GM13977 (cell line): ENCODE measurements around the gene GMPR.

Experiments
- DNase-seq: peaks from one replicate; pipeline ENCODE4 v3.0.0; 2012; ENCODE audit warnings: low spot score
- CTCF ChIP-seq: IDR thresholded peaks from 2 replicates; pipeline ENCODE4 v1.5.1; 2012; ENCODE audit warnings: mild to moderate bottlenecking, control low read depth; ENCODE audit not compliant: insufficient read depth; ENCODE audit errors: extremely low read depth, missing control alignments
- in situ Hi-C: fragments of 300-500 bp; cut with MboI; formaldehyde crosslinking; loops from one replicate; pipeline ENCODE4 v1.12.0; 2022; ENCODE audit warnings: low sequenced_read_pairs, low pct_unique_long_range_greater_than_20kb, mixed read lengths, inconsistent platforms; ENCODE audit not compliant: unreplicated experiment

GMPR gene

GRCh38 chr6:16227048-16227562, 11.3 kb upstream of the GMPR start:
- DNase-seq: no peak
- in situ Hi-C loops: no loop called here
- no peak for TF ChIP-seq CTCF

- no peak for TF ChIP-seq CTCF
- DNase-seq: no peak
- in situ Hi-C loops: no loop called here
These were observed 10.8 kb upstream of the GMPR start for GRCh38 chr6:16227605-16228004.

DNA sequence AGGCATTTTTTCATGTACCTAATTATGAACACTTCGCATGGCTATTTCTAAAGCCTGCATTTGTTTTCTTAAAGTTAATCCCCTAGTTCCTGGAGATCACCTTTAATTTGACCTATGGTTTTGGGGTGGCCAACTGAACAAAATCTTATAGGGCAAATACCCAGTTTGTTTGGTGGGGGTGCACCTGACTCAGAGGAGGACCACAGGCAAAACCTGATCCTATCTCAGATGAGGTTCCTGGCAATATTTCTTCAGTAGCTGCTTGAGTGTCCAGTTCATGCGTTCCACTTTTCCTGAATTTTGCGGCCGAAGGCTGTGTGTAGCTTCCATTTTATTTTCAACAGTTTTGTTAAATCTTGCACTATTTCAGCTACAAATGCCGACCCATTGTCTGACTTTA, 10.3 kb upstream of the GMPR start:
- no peak for DNase-seq
- in situ Hi-C loops: no loop called here
- TF ChIP-seq CTCF: no peak

DNA sequence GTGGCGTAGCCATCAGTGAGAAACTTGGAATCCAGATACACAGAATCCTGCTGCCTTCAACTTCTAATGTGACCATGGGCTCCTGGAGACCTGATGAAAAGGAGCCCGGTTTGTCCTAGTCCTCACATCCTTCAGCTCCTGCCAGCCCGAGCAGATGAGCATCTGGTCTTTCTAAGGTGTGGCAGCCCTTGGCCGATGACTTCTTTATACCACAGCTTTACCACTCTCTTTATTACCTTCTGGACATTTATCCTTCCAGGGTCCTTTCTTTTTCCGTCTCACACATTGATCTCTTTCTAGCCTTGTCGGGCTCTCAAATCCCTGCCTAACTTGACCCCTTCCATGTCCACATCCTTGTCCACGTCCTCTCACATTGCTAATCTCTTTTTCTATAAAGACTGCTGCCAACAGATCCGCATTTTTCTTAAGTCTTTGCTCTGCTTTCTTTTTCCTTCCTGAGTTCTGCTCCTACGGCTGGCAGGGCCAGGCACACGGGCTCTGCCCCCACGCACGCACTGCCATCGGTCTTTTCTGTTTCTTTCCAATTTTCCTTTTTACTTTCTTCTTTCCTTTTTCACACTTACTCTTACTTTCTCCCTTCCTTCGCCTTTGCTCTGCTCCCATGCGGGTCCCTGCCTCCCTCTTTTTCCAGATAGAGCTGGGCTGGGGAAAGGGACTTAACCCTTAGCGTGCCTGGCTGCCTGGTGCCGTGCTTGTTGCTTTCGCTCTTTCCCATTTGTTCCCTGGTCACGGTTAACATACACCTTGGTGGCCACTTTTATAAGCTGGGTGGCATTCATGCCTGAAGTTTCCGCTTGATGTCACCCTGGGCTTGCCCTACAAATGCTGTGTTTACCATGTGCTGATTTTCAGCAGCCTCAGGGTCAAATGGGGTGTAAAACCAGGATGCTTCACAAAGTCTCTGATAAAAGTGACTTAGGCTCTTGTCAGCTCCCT, 9.4 kb upstream of the GMPR start:
- peak; percentile 15 for TF ChIP-seq CTCF
- in situ Hi-C loops: no loop called here
- no peak for DNase-seq

GRCh38 chr6:16229700-16230099, 8.7 kb upstream of the GMPR start:
- in situ Hi-C loops: no loop called here
- no peak for DNase-seq
- no peak for TF ChIP-seq CTCF

DNA sequence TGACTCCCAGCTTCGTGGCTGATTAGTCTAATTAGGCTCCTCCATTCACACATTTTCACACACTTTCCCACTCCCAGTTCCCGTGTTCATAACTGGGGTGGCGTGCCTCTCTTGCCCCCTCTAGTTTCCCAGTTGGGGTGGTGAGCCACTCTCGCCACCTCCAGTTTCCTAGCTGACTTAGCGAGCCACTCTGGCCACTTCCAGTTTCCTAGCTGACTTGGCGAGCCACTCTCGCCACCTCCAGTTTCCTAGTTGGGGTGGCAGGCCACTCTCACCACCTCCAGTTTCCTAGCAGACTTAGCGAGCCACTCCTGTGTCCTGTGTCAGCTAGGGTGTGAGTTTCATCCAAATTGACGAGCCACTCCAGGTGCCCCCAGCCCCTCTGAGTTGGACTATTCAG, 7.4 kb upstream of the GMPR start:
- in situ Hi-C loops: no loop called here
- DNase-seq: no peak
- TF ChIP-seq CTCF: no peak
